NB4 (cell line): ENCODE data around the gene LRBA.

ENCODE experiments used
- DNase-seq: peaks from one replicate; pipeline ENCODE4 v3.0.0; 2010; ENCODE audit warnings: low read depth
- H3K4me3 ChIP-seq: one replicate; pipeline ENCODE4 v1.5.1; 2011; ENCODE audit warnings: mild to moderate bottlenecking, low read depth, low read length, moderate library complexity
- MAX ChIP-seq: IDR thresholded peaks from 2 replicates; pipeline ENCODE4 v1.6.1; 2011; ENCODE audit warnings: low read depth, low read length
- MYC ChIP-seq: IDR thresholded peaks from 2 replicates; pipeline ENCODE4 v1.6.1; 2011; ENCODE audit warnings: low read depth, low read length
- POLR2A ChIP-seq: IDR thresholded peaks from 2 replicates; pipeline ENCODE4 v1.6.1; 2011; ENCODE audit warnings: mild to moderate bottlenecking; ENCODE audit not compliant: insufficient read length; ENCODE audit errors: extremely low read depth
- TF ChIP-seq, protein P1 (sequence below): IDR thresholded peaks from one replicate; pipeline ENCODE4 v1.5.1; 2012; ENCODE audit warnings: low read depth, low read length

The LRBA gene

DNA sequence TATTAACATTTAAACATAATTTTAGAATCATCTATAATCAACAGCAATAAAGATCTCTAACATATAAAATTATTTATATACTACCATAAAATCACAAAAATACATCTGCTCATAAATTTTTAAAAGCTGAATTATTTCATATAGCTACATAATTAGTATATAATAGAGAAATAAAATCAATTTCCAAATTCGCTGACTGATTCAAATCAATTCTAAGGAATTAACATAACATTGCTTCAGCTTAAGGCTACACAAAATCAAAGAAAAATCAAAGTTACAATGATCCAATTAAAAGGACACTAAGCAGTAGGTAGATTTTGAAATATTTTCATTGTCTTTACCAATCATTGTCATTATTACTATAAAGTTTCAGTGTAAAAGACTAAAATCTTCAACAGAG lies 194.7 kb downstream of the LRBA start:
- TF ChIP-seq, protein P1, sequence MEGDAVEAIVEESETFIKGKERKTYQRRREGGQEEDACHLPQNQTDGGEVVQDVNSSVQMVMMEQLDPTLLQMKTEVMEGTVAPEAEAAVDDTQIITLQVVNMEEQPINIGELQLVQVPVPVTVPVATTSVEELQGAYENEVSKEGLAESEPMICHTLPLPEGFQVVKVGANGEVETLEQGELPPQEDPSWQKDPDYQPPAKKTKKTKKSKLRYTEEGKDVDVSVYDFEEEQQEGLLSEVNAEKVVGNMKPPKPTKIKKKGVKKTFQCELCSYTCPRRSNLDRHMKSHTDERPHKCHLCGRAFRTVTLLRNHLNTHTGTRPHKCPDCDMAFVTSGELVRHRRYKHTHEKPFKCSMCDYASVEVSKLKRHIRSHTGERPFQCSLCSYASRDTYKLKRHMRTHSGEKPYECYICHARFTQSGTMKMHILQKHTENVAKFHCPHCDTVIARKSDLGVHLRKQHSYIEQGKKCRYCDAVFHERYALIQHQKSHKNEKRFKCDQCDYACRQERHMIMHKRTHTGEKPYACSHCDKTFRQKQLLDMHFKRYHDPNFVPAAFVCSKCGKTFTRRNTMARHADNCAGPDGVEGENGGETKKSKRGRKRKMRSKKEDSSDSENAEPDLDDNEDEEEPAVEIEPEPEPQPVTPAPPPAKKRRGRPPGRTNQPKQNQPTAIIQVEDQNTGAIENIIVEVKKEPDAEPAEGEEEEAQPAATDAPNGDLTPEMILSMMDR: no peak
- no peak for TF ChIP-seq MAX
- no peak for TF ChIP-seq POLR2A
- DNase-seq: no peak
- H3K4me3 ChIP-seq: no peak overlapping the region

GRCh38 chr4:150818661-150819060 lies 196.4 kb downstream of the LRBA start:
- TF ChIP-seq MAX (no peak), POLR2A (no peak), MYC (no peak)
- TF ChIP-seq, protein P1: no peak
- DNase-seq: no peak

DNA sequence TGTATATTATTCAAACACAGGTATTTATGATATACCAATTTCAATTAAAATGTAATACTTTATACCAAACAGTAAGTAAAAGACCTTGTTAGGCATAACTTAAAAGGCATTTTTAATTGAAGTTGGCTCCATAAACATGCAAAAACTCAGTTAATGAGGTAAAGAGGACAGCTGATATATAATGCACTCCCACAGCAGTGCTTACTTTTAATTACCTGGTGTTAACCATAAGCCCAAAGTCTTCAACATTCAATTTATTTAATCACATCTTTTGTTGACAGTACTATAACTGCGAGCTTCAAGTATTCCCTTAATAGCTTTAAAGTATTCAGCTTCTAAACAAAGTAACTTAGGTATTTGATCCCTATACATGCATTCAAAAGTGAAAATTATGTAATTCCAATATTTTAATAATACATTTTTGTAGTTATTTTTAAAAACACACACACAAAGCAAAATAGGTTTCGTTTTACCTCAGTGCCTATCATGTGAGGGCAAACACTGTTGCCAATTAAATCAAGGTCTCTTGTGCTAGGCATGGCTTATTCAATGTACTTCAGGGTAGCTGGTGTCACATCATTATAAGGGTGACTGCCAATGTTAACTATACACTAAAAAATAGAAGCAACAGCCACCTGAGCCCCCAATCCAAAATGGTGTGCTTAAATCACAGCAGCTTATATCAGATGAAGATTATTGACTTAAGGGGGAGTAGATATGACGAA lies 197.1 kb downstream of the LRBA start:
- no peak for DNase-seq
- no peak for TF ChIP-seq MYC
- no peak for TF ChIP-seq MAX
- TF ChIP-seq, protein P1: no peak
- TF ChIP-seq POLR2A: no peak

More at GRCh38 chr4:150818661-150819060, 196.4 kb downstream of the LRBA start:
- no peak overlapping the region for H3K4me3 ChIP-seq

DNA sequence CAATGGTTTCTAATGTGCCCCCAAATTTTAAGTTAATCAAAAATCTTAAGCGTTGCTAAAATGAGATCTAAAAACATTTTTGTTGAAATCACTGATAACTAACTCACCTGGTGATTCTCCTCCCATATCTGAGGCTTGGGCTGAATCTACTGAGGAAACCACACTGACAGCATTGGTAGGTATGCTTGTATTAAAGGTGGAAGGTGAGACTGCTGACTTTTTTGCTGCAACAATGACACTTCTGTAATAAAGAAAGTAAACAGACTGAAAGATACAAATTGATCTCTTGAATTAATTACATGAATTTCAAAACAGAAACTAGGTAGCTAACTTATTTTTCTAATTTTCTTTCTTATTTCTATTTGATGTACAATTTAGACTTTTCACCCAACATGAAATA lies 198.1 kb downstream of the LRBA start:
- TF ChIP-seq MYC (no peak), MAX (no peak), POLR2A (no peak)
- TF ChIP-seq, protein P1: no peak
- no peak for DNase-seq
- H3K4me3 ChIP-seq: no peak overlapping the region

More for the DNA sequence above, 197.1 kb downstream of the LRBA start:
- H3K4me3 ChIP-seq: no peak overlapping the region

- no peak for TF ChIP-seq MAX
- no peak for TF ChIP-seq MYC
- TF ChIP-seq POLR2A: no peak
- TF ChIP-seq, protein P1: no peak
- DNase-seq: no peak
- H3K4me3 ChIP-seq: no peak overlapping the region
Measured at GRCh38 chr4:150816491-150816890, 198.6 kb downstream of the LRBA start.

- H3K4me3 ChIP-seq: no peak overlapping the region
- TF ChIP-seq POLR2A: no peak
- TF ChIP-seq MYC: no peak
- TF ChIP-seq, protein P1: no peak
- no peak for TF ChIP-seq MAX
- DNase-seq: no peak
Measured at GRCh38 chr4:150814873-150815272, 200.2 kb downstream of the LRBA start.
